HG03354 (cell line): ENCODE results near the gene RUVBL1.
"Not testable (repeated sequence)": the region's sequence is repeated elsewhere in the genome, so short reads cannot be mapped to it uniquely, and the experiment has no call there.

Source experiments
- ATAC-seq: cut with Tn5 transposase; IDR thresholded peaks from one replicate; pipeline ENCODE4 v1.9.1; 2021; ENCODE audit warnings: mild to moderate bottlenecking; ENCODE audit not compliant: unreplicated experiment, poor library complexity, severe bottlenecking

RUVBL1 gene

GRCh38 chr3:128123538-128124368, at the start of gene RUVBL1:
RUVBL1 (minus strand) TSS chr3:128123812; CDS start chr3:128123724, 88 bp downstream.
- ATAC-seq: peak; percentile 98

DNA sequence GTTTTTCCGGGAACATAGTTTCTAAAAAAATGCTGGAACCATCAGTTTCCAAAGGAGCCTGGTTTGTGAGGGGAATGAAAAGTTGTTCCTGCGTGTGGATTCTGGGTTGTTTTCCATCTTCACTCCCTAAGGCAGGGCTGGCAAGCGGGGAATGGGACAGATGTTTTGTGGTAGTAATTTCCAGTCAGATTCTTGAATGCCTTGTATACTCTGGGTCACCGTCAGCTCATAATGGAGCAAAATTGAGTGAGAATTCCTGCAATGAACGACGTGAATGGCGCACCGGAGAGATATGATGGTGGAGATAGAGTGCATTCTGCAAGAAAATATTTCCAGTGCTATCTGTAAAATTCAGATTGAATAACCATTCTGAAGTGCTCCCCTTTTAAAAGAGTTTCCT, 49.6 kb upstream of the RUVBL1 start:
- no peak for ATAC-seq

DNA sequence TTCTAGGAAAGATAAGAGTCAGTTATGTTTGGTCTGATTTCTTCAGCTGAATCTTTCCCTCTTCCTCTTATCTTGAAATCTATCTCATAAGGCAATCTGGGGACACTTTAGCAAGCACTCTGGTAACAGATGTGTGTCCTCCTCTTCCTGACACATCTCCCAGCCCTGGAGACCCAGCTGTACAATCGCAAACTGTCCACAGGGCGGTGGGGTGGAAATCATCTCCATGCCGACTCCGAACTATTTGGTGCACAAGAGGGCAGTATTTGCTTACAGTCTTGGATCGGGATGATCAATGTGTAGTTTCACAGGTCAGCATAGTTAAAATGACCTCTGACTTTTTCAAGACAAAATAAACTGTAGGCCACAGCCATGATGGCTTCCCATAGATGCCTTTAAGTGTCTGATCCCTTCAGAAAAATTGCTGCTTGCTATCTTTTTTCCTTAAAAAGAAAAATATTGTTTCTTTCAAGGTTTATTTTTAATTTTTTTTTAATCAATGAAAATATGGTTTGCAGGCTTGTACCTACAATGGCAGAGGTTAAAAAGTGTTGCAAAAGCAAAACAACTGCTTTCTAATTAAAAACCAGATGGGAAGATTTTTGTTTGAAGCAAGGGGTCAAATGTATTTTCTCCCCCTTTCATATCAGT, 47.4 kb upstream of the RUVBL1 start:
- no peak for ATAC-seq

DNA sequence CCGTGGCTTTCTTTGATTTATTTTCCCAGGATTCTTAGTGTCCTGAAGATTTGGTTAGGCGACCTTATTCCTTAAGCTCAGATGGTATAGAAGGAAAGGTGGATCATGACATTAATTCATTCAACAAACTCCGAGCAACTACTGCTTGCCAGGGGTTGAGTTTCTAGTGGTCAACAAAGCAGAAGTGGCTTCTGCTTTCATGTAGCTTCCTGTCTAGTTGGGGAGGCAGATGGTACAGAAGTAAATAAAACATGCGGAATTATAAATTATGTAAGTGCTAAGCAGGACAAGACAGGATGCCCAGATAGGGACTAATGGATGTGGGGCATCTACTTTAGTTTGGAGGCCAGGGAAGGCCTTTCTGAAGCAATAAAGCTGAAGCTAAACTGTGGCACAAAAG, 45.2 kb upstream of the RUVBL1 start:
- no peak for ATAC-seq

- ATAC-seq: no peak
These were observed 44.5 kb upstream of the RUVBL1 start for GRCh38 chr3:128167973-128168674.

GRCh38 chr3:128167646-128167972, 44.0 kb upstream of the RUVBL1 start:
- no peak for ATAC-seq

GRCh38 chr3:128166971-128167453, 43.4 kb upstream of the RUVBL1 start:
- ATAC-seq: no peak

DNA sequence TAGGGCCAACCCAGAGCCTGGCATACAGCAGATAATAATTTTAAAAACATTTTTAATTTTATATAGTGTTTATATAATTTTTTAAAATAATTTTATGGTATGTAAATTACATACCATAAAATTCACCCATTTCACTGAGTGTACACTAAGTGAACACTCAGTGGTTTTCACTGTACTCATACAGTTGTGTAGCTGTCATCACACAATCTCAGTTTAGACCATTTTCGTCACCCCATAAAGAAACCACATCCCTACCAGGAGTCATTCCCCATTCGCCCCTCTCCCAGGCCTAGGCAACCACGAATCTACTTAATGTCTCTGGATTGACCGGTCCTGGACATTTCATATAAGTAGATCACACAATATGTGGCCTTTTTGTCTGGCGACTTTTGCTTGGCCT, 39.8 kb upstream of the RUVBL1 start:
- ATAC-seq: no peak

DNA sequence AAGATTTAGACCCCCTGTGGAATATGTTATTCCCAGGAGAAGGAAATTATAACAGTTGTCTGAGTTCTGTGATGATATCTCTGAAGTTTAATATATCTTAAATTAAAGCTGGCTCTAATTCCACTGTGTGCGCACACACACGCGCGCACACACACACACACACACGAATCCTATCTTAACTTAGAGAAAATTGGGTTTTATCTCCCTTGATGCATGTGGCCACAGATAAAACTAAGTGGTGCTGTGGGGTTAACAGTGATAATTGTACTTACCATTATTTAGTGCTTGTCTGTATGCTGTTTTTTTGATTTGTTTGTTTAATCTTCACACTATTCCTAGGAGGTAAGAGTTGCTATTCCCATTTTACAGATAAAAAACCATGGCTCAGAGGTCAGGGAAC, 37.0 kb upstream of the RUVBL1 start:
- no peak for ATAC-seq

- ATAC-seq: no peak
These were observed 32.2 kb upstream of the RUVBL1 start for GRCh38 chr3:128155616-128156360.

- ATAC-seq: not testable (repeated sequence)
These were observed 30.7 kb upstream of the RUVBL1 start for GRCh38 chr3:128154354-128154753.

- ATAC-seq: peak; percentile 92
These were observed 29.8 kb upstream of the RUVBL1 start, which contains the start of gene EEFSEC for GRCh38 chr3:128153156-128154041. EEFSEC (plus strand) TSS chr3:128153481; CDS start chr3:128153508, 27 bp downstream.

DNA sequence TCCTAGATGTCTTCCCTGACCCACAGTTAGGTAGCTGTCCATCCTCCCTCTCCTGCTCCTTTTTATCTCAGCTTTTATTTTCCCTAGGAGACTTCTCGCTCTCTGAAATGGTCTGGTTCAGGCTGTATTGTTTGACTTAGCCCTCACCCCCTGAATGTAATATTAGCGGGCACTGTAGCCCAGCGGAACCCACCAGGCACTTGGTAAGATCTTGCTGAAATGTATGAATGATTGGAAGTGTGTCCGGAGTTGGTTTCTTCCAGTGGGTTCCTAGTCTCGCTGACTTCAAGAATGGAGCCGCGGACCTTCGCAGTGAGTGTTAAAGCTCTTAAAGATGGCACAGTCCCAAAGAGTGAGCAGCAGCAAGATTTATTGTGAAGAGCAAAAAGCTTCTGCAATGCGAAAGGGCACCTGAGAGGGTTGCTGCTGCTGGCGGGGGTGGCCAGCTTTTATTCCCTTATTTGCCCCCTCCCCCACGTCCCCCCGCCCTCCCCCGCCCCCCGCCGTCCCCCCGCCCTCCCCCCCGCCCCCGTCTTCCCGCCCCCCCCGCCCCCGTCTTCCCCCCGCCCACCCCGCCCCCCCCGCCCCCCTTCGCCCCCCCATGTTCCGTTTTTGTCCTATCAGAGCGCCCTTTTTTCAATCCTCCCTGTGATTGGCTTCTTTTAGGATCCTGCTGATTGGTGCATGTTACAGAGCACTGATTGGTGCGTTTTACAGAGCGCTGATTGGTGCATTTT, 29.0 kb upstream of the RUVBL1 start:
- peak; percentile 43 for ATAC-seq

- no peak for ATAC-seq
These were observed 28.2 kb upstream of the RUVBL1 start for GRCh38 chr3:128151758-128152274.

DNA sequence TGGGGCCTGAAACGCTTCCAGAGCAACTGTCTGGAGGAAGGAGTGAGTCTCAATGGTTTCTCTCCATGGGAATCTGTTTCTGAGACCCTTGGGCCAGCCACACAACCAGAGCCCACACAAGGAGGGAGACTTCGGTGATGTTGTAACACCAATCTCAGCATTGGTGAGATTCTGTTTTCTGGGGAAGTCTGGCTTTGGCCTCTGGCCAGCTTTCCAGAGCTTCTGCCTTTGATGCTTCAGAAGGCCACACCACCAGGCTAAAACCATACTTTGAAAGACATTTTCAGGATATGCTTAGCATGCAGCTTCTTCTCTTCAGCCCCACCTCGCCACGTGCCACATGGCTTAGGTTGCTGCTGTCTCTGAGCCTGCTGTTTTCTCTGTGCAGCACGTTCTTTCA, 26.0 kb upstream of the RUVBL1 start:
- no peak for ATAC-seq

GRCh38 chr3:128146201-128146600, 22.6 kb upstream of the RUVBL1 start:
- no peak for ATAC-seq

- no peak for ATAC-seq
These were observed 21.7 kb upstream of the RUVBL1 start for GRCh38 chr3:128145279-128145678.
